ENCODE measurements around the gene CHST6.
"Not testable (repeated sequence)": the region's sequence is repeated elsewhere in the genome, so short reads cannot be mapped to it uniquely, and the experiment has no call there.

CHST6 gene

GRCh38 chr16:75526032-75526790 lies 31.0 kb upstream of the CHST6 start:
- no peak overlapping the region for H3K4me3 ChIP-seq (ENCODE audit: low read length)
- DNase-seq (ENCODE audit: low read depth) = no peak
- TF ChIP-seq, protein P1, sequence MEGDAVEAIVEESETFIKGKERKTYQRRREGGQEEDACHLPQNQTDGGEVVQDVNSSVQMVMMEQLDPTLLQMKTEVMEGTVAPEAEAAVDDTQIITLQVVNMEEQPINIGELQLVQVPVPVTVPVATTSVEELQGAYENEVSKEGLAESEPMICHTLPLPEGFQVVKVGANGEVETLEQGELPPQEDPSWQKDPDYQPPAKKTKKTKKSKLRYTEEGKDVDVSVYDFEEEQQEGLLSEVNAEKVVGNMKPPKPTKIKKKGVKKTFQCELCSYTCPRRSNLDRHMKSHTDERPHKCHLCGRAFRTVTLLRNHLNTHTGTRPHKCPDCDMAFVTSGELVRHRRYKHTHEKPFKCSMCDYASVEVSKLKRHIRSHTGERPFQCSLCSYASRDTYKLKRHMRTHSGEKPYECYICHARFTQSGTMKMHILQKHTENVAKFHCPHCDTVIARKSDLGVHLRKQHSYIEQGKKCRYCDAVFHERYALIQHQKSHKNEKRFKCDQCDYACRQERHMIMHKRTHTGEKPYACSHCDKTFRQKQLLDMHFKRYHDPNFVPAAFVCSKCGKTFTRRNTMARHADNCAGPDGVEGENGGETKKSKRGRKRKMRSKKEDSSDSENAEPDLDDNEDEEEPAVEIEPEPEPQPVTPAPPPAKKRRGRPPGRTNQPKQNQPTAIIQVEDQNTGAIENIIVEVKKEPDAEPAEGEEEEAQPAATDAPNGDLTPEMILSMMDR (IDR thresholded peaks at IDR 0.05; ENCODE audit: insufficient read depth, low read depth, low read length, missing control alignments) = no peak

GRCh38 chr16:75519175-75519574 lies 23.9 kb upstream of the CHST6 start:
- DNase-seq (ENCODE audit: low read depth) = no peak
- H3K4me3 ChIP-seq (ENCODE audit: low read length) = no peak overlapping the region
- TF ChIP-seq, protein P1 (IDR thresholded peaks at IDR 0.05; ENCODE audit: insufficient read depth, low read depth, low read length, missing control alignments) = no peak

- not testable (repeated sequence) for DNase-seq (ENCODE audit: low read depth)
- H3K4me3 ChIP-seq (ENCODE audit: low read length) = peak overlapping the region; percentile 74
Measured at GRCh38 chr16:75516189-75516966, 21.1 kb upstream of the CHST6 start.

DNA sequence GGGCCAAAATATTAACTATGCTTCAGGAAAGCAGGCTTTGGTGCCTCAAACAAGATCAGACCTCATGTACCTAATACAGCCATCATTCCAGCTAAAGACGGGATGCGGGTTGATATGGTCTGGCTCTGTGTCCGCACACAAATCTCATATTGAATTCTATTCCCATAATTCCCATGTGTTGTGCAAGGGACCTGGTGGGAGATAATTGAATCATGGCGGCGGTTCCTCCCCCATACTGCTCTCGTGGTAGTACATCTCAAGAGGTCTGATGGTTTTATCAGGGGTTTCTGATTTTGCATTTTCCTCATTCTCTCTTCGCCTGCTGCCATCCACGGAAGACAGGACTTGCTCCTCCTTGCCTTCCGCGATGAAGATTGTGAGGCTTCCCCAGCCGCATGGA lies 19.1 kb upstream of the CHST6 start:
- DNase-seq (ENCODE audit: low read depth) = no peak
- no peak overlapping the region for H3K4me3 ChIP-seq (ENCODE audit: low read length)
- TF ChIP-seq, protein P1 (IDR thresholded peaks at IDR 0.05; ENCODE audit: insufficient read depth, low read depth, low read length, missing control alignments) = no peak

- peak; percentile 96 for DNase-seq (ENCODE audit: low read depth)
- no peak overlapping the region for H3K4me3 ChIP-seq (ENCODE audit: low read length)
- TF ChIP-seq, protein P1 (IDR thresholded peaks at IDR 0.05; ENCODE audit: insufficient read depth, low read depth, low read length, missing control alignments) = no peak
Measured at GRCh38 chr16:75506574-75506973, 11.3 kb upstream of the CHST6 start.

DNA sequence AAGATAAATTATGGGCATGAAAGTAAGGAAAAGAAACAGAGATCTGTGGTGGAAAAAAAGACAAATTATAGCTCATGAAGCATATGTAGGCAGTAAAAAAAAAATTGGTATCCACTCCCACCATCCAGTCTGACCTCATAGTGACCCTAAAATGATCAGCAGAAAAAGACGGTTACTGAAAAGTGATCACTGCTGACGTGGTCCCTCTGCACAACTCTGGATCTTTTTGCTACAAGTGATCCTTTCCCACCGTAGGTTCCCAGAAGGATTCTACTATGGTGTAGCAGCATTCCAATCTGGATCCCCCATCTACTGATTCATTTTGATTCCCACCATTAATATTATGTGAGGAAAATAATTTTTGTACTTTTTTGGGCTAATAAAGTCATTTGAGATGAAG lies 10.9 kb upstream of the CHST6 start:
- no peak overlapping the region for H3K4me3 ChIP-seq (ENCODE audit: low read length)
- no peak for DNase-seq (ENCODE audit: low read depth)
- TF ChIP-seq, protein P1 (IDR thresholded peaks at IDR 0.05; ENCODE audit: insufficient read depth, low read depth, low read length, missing control alignments) = no peak

- DNase-seq (ENCODE audit: low read depth) = no peak
- TF ChIP-seq, protein P1 (IDR thresholded peaks at IDR 0.05; ENCODE audit: insufficient read depth, low read depth, low read length, missing control alignments) = no peak
- H3K4me3 ChIP-seq (ENCODE audit: low read length) = no peak overlapping the region
Measured at GRCh38 chr16:75503801-75504200, 8.6 kb upstream of the CHST6 start.
